T-cell (primary cell): ENCODE results near the gene HOXA10. TPM values are rescaled to one million over a fixed set of nuclear protein-coding genes. Genes with fewer than 3 reads are reported as not detected.

Experiments used
- ATAC-seq, 4 experiments: fragments of 200-7000 bp in 3 of 4; fragments of 150-1000 bp in 1 of 4; cut with Tn5 transposase; replicated peaks in 1 of 4; 1 replicate in 3 of 4; 2 replicates in 1 of 4; pipeline ENCODE4 v1.10.0; 2021; ENCODE audit warnings: moderate library complexity in 3 of 4, mild to moderate bottlenecking in 2 of 4, moderate number of reproducible peaks in 1 of 4
- CTCF ChIA-PET, 2 donors: fragments of 300-600 bp; sonication (Branson Sonifier 250); formaldehyde crosslinking; loops; one replicate each; lab custom pipeline; 2022; ENCODE audit warnings: antibody characterized with exemption in 2 of 2; lab: Charles Lee
- POLR2A ChIA-PET, 2 donors: fragments of 300-600 bp; sonication (Branson Sonifier 250); formaldehyde crosslinking; loops; one replicate each; lab custom pipeline; 2022; ENCODE audit warnings: antibody characterized with exemption in 2 of 2; lab: Charles Lee
- DNase-seq, 35 experiments: peaks; one replicate each; pipeline versions ENCODE4 v3.0.0 to v3.0.0-alpha.2; 2013 to 2023
- H3K27ac ChIP-seq: one replicate; pipeline ENCODE4 v1.5.1; 2013; ENCODE audit warnings: low read length
- H3K27me3 ChIP-seq, 2 experiments: replicated peaks in 1 of 2; 1 replicate in 1 of 2; 2 replicates in 1 of 2; pipeline versions ENCODE4 v1.6.1 to v1.7.0; 2013; ENCODE audit warnings: low read length in 1 of 2, mixed read lengths in 1 of 2; ENCODE audit not compliant: control insufficient read depth in 2 of 2, insufficient read depth in 2 of 2; ENCODE audit errors: extremely low read depth in 1 of 2
- H3K36me3 ChIP-seq, 2 donors: 1 replicate in 1 of 2; 2 replicates in 1 of 2; pipeline versions ENCODE4 v1.6.1 to v1.7.0; 2013; ENCODE audit warnings: low read length in 1 of 2; ENCODE audit not compliant: control insufficient read depth in 2 of 2, insufficient read depth in 1 of 2; ENCODE audit errors: extremely low read depth in 1 of 2
- H3K4me1 ChIP-seq, 2 experiments: 1 replicate in 1 of 2; 2 replicates in 1 of 2; pipeline versions ENCODE4 v1.6.1 to v1.7.0; 2013; ENCODE audit warnings: low read length in 2 of 2, mixed read lengths in 1 of 2; ENCODE audit not compliant: insufficient read depth in 2 of 2, control insufficient read depth in 1 of 2; ENCODE audit errors: extremely low read depth in 1 of 2
- H3K4me3 ChIP-seq, 2 donors: 1 replicate in 1 of 2; 2 replicates in 1 of 2; pipeline versions ENCODE4 v1.5.1 to v1.7.0; 2013; ENCODE audit warnings: mild to moderate bottlenecking in 2 of 2, low read length in 1 of 2, moderate library complexity in 1 of 2; ENCODE audit not compliant: control insufficient read depth in 1 of 2; ENCODE audit errors: extremely low read depth in 1 of 2
- H3K9me3 ChIP-seq: 2 replicates; pipeline ENCODE4 v1.7.0; 2013
- H3K27ac Mint-ChIP-seq, 2 donors: one replicate each; pipeline ENCODE4 v1.8.0; 2020 to 2021; ENCODE audit warnings: mild to moderate bottlenecking in 2 of 2, mixed read lengths in 2 of 2
- H3K27me3 Mint-ChIP-seq, 2 donors: one replicate each; pipeline ENCODE4 v1.8.0; 2021 to 2022; ENCODE audit warnings: mixed read lengths in 2 of 2
- H3K36me3 Mint-ChIP-seq: one replicate; pipeline ENCODE4 v1.8.0; 2021; ENCODE audit warnings: mixed read lengths
- H3K4me1 Mint-ChIP-seq, 3 donors: one replicate each; pipeline ENCODE4 v1.8.0; 2020 to 2022; ENCODE audit warnings: mixed read lengths in 3 of 3, mild to moderate bottlenecking in 1 of 3
- H3K4me3 Mint-ChIP-seq, 3 donors: one replicate each; pipeline ENCODE4 v1.8.0; 2020 to 2022; ENCODE audit warnings: mild to moderate bottlenecking in 3 of 3, mixed read lengths in 3 of 3, moderate library complexity in 3 of 3
- H3K9me3 Mint-ChIP-seq, 3 donors: one replicate each; pipeline ENCODE4 v1.8.0; 2020 to 2022; ENCODE audit warnings: mixed read lengths in 3 of 3
- WGBS: methylation state at CpG from one replicate; pipeline ENCODE4 v1.1.5; 2013; ENCODE audit warnings: missing lambda C conversion rate; ENCODE audit not compliant: insufficient coverage; 5-methylcytosine and 5-hydroxymethylcytosine counted together
- total RNA-seq, 35 experiments: library from RNA in 6 of 35; stranded (reverse) in 6 of 35; fragments of 120-200 nt in 1 of 35; gene quantifications; one replicate each; pipeline versions ENCODE4 v1.2.1 to v1.2.4 and lab custom pipeline; 2013 to 2026

HOXA10 gene
- total RNA-seq, 5 donors from 2014 or later (not counting 1 experiment from before 2014, with no cell fraction given): 0.36 to 0.75 (median 0.51) TPM; not detected in 2

GRCh38 chr7:27192546-27193334 lies 18.6 kb upstream of the HOXA10 start:
- no peak overlapping the region for H3K27ac Mint-ChIP-seq
- ATAC-seq: peak; percentile 31 to 62 (median 50)
- Histone ChIP-seq H3K27ac (no peak overlapping the region), H3K4me1 (peaks cover 6 to 43% of the 10 kb centered on the region in 2 experiments), H3K9me3 (no peaks in the 10 kb centered on the region), H3K27me3 (peaks cover 37 to 66% of the 10 kb centered on the region in 2 experiments), H3K4me3 (peak overlapping the region; percentile 16 to 60), H3K36me3 (no peaks in the 10 kb centered on the region)
- H3K36me3 Mint-ChIP-seq: no peaks in the 10 kb centered on the region
- peaks cover 42 to 49% (median 46%) of the 10 kb centered on the region in 3 donors for H3K4me1 Mint-ChIP-seq
- H3K9me3 Mint-ChIP-seq: no peaks in the 10 kb centered on the region
- POLR2A ChIA-PET: no interaction called here
- H3K27me3 Mint-ChIP-seq: peaks cover 77 to 90% of the 10 kb centered on the region in 2 donors
- peak overlapping the region; percentile 51 to 65 (median 60) for H3K4me3 Mint-ChIP-seq
- WGBS: 3% methylated on average over 66 of the region's 78 CpGs
- CTCF ChIA-PET: interaction anchor here (0.5 kb wide), 2 partner anchors 831 to 833 kb away, joined by 3 read pairs; no protein-coding TSS in a partner anchor
- DNase-seq: peak in 5 of 35 experiments; percentile 12 to 44 (median 22)

- H3K9me3 ChIP-seq: no peaks in the 10 kb centered on the region
- no peaks in the 10 kb centered on the region for H3K36me3 ChIP-seq
- H3K4me3 ChIP-seq: peak overlapping the region; percentile 6 to 60
- peak overlapping the region; percentile 41 to 65 (median 47) for H3K4me3 Mint-ChIP-seq
- ChIA-PET POLR2A (no interaction called here), CTCF (interaction anchor here in 1 of 2 donors (0.5 kb wide), 1 partner anchor 833 kb away, joined by 3 read pairs; no protein-coding TSS in a partner anchor)
- peaks cover 77 to 90% of the 10 kb centered on the region in 2 donors for H3K27me3 Mint-ChIP-seq
- no peak overlapping the region for H3K27ac ChIP-seq
- H3K4me1 ChIP-seq: peaks cover 7 to 50% of the 10 kb centered on the region in 2 experiments
- 11% methylated on average over 33 of the region's 42 CpGs for WGBS
- peaks cover 46 to 55% (median 53%) of the 10 kb centered on the region in 3 donors for H3K4me1 Mint-ChIP-seq
- H3K9me3 Mint-ChIP-seq: no peaks in the 10 kb centered on the region
- DNase-seq (peak in 2 of 35 experiments; percentile 14 to 23), ATAC-seq (no peak)
- peaks cover 37 to 72% of the 10 kb centered on the region in 2 experiments for H3K27me3 ChIP-seq
- H3K27ac Mint-ChIP-seq: no peak overlapping the region
- no peaks in the 10 kb centered on the region for H3K36me3 Mint-ChIP-seq
Measured at GRCh38 chr7:27191833-27192545, 17.9 kb upstream of the HOXA10 start.

GRCh38 chr7:27191161-27191731 lies 17.1 kb upstream of the HOXA10 start:
- H3K27ac Mint-ChIP-seq: peak overlapping the region in 1 of 2 donors; percentile 53
- Histone ChIP-seq H3K27me3 (peaks cover 39 to 77% of the 10 kb centered on the region in 2 experiments), H3K27ac (no peak overlapping the region), H3K4me3 (no peak overlapping the region), H3K36me3 (no peaks in the 10 kb centered on the region), H3K9me3 (no peaks in the 10 kb centered on the region), H3K4me1 (peaks cover 8 to 53% of the 10 kb centered on the region in 2 experiments)
- H3K27me3 Mint-ChIP-seq: peaks cover 76 to 92% of the 10 kb centered on the region in 2 donors
- H3K4me1 Mint-ChIP-seq: peaks cover 48 to 58% (median 56%) of the 10 kb centered on the region in 3 donors
- 54% methylated on average over 13 of the region's 15 CpGs for WGBS
- peak in 3 of 35 experiments; percentile 8 to 23 (median 9) for DNase-seq
- CTCF ChIA-PET: interaction anchor here in 1 of 2 donors (2.2 kb wide), 1 partner anchor 12 kb away, joined by 26 read pairs; no protein-coding TSS in a partner anchor
- peak overlapping the region in 1 of 3 donors; percentile 65 for H3K4me3 Mint-ChIP-seq
- H3K9me3 Mint-ChIP-seq: no peaks in the 10 kb centered on the region
- no peak for ATAC-seq
- no peaks in the 10 kb centered on the region for H3K36me3 Mint-ChIP-seq
- POLR2A ChIA-PET: no interaction called here

GRCh38 chr7:27189997-27190748 lies 16.1 kb upstream of the HOXA10 start:
- H3K27ac Mint-ChIP-seq: peak overlapping the region in 1 of 2 donors; percentile 58
- H3K9me3 Mint-ChIP-seq: no peaks in the 10 kb centered on the region
- peaks cover 16 to 64% of the 10 kb centered on the region in 2 experiments for H3K4me1 ChIP-seq
- peaks cover 59 to 69% (median 66%) of the 10 kb centered on the region in 3 donors for H3K4me1 Mint-ChIP-seq
- DNase-seq: peak in 3 of 35 experiments; percentile 4 to 17 (median 10)
- no peak for ATAC-seq
- H3K36me3 Mint-ChIP-seq: no peaks in the 10 kb centered on the region
- 33% methylated on average over 1 of the region's 7 CpGs for WGBS
- H3K4me3 ChIP-seq: no peak overlapping the region
- H3K27ac ChIP-seq: no peak overlapping the region
- POLR2A ChIA-PET: interaction anchor here in 1 of 2 donors (0.6 kb wide), 1 partner anchor 87 kb away, joined by 4 read pairs; no protein-coding TSS in a partner anchor
- H3K36me3 ChIP-seq: no peaks in the 10 kb centered on the region
- CTCF ChIA-PET: interaction anchor here in 1 of 2 donors (0.7 to 2.2 kb wide), 2 partner anchors 11 to 13 kb away, joined by 3 to 26 read pairs; no protein-coding TSS in a partner anchor
- peak overlapping the region in 2 of 3 donors; percentile 22 to 79 for H3K4me3 Mint-ChIP-seq
- H3K27me3 Mint-ChIP-seq: peaks cover 78 to 96% of the 10 kb centered on the region in 2 donors
- H3K27me3 ChIP-seq: peaks cover 37 to 88% of the 10 kb centered on the region in 2 experiments
- H3K9me3 ChIP-seq: no peaks in the 10 kb centered on the region

- peaks cover 33 to 92% of the 10 kb centered on the region in 2 experiments for H3K27me3 ChIP-seq
- 30% methylated on average over 14 of the region's 22 CpGs for WGBS
- peaks cover 76 to 96% of the 10 kb centered on the region in 2 donors for H3K27me3 Mint-ChIP-seq
- H3K27ac Mint-ChIP-seq: peak overlapping the region; percentile 34 to 58
- H3K4me1 Mint-ChIP-seq: peaks cover 66 to 76% (median 73%) of the 10 kb centered on the region in 3 donors
- H3K9me3 Mint-ChIP-seq: no peaks in the 10 kb centered on the region
- ChIA-PET CTCF (interaction anchor here in 1 of 2 donors (0.6 to 2.2 kb wide), 3 partner anchors 10 to 21 kb away, joined by 3 to 26 read pairs (median 3); no protein-coding TSS in a partner anchor), POLR2A (no interaction called here)
- no peak overlapping the region for H3K27ac ChIP-seq
- no peaks in the 10 kb centered on the region for H3K9me3 ChIP-seq
- peaks cover 22 to 71% of the 10 kb centered on the region in 2 experiments for H3K4me1 ChIP-seq
- peak in 1 of 4 experiments; percentile 6 for ATAC-seq
- peak overlapping the region in 2 of 3 donors; percentile 24 to 79 for H3K4me3 Mint-ChIP-seq
- no peaks in the 10 kb centered on the region for H3K36me3 ChIP-seq
- DNase-seq: peak in 4 of 35 experiments; percentile 11 to 22 (median 14)
- H3K4me3 ChIP-seq: peak overlapping the region in 1 of 2 donors; percentile 70
- no peaks in the 10 kb centered on the region for H3K36me3 Mint-ChIP-seq
Measured at GRCh38 chr7:27189295-27189996, 15.3 kb upstream of the HOXA10 start.
